ENCODE measurements around the gene TMEM72.
A peak's percentile ranks its signal among the peaks of the same experiment; 100 is the strongest.

TMEM72 gene

DNA sequence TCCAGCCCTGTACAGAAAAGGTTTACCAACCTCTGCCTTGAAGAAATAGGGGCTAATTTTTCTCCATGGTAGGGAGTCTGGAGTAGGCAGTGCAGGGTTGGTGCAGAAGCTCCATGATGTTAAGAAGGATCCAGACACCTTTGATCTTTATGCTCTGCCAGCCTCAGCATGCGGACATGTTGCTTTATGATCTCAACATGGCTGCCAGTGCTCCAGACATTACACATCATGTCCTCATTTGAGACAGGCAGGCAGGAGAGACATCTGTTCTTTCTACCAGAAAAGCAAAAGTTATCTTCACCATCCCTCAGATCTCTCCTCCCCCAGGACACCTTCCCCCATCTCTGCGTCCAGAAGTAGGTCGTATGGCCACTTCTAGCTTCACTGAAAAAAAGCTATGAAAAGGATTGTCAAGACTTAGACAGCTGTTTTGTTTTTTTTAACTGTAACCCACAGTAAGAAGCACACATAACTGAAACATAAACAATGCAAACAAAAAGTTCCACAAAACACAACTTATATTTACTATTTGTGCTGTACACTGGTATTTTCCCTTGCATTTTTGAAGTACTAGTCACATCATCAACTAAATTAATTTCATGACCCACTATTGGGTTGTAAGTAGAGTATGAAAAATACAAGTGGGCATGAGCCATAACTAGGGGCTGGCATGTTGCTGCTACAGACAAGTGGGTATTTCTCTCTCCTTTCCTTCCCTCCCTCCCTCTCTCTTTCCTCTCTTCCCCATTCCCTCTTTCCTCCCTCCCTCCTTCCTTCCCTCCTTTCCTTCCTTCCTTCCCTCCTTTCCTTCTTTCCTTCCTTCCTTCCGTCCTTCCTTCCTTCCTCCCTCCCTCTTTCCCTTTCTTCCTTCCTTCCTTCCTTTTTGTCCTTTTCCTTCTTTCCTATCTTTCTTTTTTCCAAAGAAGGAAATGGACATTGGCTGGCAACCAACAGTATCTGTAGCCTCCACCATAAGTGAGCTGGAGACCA lies 45.9 kb downstream of the TMEM72 start:
- no peak for DNase-seq

DNA sequence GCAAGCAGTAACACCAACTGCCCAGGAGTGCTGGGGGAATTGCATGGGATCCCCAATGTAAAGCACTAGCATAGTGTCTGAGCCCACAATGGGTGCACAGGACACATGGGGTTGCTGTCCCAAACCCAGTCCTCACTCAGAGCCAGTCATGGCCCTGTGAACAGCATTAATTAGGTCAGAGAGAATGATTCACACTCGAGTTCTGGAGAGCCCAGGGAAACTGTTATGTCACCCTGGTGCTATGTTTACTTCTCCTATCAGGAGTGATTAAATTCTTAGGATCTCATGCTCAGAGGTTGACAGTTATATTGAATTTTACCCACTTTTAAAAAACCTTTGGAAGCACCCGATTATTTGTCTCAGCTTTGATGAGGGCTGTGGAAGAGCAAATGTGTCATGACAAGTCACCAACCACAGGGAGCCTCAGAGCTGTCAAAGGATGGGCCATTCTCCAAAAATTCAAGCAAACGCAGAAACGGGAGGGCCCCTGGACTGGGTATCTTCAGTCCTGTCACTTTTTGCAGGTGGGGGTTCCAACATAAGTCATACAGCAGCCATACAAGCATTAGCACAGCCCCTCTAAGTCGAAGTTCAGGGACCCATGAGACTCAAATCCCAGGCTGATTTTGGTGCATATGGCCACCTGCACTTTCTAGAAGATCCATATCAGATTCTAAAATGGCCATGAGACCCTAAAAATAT lies 47.2 kb downstream of the TMEM72 start:
- DNase-seq = no peak

DNA sequence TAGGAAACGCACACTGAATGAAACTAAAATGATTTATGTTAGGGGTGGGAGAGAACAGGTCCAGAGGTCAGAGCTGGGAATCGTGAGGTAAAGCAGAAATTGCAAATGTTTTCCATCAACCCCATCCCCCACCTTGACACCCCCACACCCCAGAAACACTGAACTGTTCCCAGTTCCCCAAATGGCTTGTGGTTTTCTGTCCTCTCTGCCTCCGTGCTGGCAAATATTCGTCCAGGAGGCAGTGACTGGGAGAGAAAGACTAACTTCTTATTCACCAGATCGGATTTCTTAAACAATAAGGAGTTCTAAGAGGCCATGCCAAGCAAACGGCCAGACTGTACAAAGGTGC lies 47.7 kb downstream of the TMEM72 start:
- DNase-seq = no peak

DNA sequence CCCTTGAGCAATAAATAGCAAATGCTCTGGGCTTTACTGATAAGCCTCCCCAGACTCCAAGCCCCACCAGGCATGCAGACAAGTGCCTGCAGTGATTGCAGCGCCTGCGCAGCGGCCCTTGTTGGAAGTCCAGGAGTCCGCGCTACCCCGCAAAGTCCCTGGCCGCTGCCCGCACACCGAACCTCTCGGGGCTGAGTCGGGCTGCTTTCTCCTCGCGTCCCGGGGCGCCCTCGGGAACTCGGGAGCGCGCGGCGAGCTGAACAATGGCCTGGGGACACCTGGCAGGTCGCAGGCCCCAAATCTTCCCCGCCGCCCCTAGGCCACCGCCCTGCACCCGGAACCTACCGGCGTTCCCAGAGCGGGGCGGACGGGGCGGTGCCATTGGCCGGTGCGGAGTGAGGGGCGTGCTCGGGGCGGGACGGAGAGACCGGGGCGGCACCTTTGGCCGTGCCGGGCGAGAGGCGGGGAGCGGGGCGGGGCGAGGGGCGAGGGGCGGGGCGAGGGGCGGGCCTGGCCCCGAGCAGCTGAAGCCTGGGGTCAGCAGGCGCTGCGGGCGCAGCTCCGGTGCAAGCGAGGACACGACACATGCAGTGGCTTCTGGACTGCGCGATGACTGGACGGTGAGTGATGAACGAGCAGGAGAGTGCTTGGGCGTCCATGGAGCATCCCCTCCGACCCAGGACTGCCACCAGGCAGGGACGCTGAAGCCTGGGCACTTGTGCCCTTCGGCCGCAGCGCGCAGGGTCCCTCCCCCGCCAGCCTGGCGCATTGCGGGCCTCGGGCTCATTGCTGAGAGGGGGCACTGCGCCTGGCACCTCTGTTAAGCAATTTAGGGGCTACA lies 48.3 kb downstream of the TMEM72 start, which contains the start of gene RASSF4:
TSS of gene RASSF4 (plus strand) at position 556 of the 841 bp plus-strand sequence. CDS start 10,401 bp downstream, outside the sequence.
- peak; percentile 92 for DNase-seq

DNA sequence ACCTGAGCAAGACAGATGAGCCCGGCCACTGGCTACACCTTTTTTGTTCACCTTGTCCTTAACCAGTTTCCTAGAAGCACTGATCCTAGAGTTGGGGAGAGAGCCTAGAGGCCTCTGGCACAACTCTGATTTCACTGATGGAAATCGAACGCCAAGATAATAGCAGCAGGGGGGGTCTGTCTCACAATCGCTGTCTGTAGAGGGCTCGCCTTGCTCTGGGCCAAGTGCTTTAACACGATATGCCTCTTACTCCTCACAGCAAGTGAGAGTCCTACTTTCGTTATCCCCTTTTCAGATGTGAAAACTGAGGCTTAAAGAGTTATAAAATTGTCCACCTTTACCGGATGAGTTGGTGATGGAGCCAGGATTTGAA lies 48.9 kb downstream of the TMEM72 start:
- no peak for DNase-seq

DNA sequence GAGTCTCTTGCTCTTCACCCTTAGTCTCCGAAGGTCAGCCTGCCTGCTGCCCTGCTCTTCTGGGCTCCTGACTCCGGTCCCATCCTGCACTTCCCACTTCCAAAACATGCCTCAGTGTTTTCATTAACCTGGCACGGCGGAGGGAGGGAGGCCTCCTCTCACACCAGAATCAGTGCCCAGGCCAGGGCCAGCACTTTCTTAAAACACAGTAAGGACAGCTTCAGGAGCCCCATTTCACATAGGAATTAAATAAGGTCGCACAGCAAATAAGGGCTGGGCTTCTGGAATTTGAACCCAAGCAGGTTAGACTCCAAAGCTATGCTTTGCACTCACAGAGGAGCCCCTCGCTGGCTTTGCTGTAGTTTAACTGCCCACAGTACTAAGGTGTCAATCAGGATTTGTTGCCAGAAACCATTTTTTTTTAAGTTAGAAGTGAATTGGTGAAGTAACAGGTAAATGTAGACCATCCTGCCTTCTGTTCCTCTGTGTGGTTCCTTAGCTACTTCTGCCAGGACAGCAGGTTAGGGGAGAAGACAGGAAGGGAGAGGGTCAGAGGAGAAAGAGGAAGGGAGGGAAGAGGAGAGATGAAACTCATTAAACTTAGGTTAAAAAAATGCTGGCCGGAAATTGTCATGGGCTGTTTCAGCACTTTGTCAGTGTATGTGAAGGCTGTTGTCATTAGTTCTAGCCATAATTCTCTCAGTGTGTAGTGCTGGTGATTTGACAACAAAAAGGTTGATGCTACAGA lies 49.5 kb downstream of the TMEM72 start:
- no peak for DNase-seq

DNA sequence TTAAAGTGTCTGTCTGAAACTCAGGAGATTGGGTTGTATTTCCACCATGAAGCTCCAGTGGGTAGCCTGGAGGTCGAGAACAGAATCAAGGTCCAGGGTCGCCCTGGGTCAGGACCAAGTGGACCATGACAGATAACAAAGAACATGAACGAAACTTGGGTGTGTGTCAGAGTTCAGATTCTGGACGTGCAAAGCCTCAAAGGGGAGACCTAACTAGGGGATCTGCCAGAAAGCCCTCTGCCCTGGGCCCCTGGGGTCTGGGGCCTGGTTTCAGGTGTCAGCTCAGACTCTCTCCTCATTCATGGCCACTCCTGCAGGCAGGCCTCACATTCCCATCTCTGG lies 50.1 kb downstream of the TMEM72 start:
- DNase-seq = no peak

DNA sequence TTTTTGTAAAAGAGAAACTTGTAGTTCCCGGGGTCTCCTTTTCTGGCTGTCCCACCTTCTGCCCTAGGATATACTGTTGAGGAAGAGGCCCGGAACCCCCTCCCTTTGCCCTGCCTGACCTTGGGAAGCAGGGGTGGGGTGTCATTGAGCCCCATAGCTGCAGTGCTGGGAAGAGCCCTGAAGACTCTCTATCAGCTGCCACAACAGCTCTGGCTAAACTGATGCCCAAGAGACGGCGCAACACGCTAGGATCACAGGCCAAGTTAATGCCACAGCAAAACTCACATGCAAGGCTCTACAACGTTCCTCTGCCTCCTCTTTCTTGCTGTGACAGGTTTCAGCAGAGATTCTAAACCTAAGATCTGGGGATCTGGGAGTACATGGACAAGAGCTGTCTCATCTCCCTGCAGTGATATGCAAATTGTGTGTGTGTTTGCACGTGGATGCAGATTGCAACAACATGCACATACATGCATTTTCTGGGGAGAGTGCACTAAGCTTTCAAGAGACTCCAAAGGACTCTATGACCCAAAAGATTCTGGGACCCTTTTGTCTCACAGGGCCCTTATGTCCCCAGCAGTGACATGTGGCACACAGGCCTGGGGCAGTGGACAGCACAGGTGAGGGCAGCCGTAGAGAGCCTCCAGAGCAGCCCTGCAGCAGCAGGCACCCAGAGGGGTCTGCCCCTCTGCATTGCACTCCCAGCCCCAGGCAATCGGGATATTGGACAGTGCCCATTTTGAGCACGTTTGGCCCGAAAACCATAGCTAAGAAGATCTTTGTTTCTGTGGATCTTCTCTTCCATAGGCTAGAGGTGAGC lies 51.0 kb downstream of the TMEM72 start:
- no peak for DNase-seq

DNA sequence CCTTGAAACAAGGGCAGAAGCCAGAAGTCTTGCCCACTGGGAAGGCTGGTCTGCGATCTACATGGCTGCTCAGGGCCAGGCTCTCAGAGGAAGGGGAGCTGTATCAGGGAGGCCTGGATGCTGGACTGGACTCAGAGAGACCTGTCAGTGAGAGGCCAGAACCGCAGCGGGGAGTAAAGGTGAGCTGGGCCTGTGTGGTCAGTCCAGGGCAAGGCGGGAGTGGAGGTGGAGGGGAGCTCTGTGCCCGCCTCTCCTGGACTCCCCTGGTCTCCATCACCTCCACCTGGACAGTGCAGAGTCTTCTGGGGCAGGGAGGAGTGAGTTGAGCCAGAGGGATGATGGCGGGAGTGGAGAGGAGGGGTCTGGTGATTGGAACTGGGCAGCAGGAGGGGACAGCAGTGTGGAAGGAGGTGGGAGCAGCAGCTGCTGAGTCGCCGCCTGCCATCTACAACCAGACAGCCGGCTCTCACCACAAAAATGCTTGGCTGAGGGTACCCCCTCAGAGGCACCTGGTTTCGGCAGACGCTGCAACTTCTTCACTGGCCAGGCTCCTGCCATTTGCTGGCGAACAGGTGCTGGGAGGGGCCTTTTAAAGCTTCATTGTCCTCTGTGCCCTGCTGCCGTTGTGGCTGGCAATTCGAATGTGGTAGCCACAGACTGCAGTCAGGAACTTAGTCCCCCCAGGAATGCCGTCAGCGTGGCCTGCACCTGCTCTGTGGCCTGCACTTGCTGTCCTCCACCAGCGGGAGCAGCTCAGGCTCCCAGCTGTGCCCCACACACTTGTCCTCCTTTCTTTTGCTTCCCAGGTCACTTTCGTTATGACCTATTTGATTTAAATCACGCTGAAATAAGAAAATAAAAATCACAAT lies 52.0 kb downstream of the TMEM72 start:
- DNase-seq = no peak

DNA sequence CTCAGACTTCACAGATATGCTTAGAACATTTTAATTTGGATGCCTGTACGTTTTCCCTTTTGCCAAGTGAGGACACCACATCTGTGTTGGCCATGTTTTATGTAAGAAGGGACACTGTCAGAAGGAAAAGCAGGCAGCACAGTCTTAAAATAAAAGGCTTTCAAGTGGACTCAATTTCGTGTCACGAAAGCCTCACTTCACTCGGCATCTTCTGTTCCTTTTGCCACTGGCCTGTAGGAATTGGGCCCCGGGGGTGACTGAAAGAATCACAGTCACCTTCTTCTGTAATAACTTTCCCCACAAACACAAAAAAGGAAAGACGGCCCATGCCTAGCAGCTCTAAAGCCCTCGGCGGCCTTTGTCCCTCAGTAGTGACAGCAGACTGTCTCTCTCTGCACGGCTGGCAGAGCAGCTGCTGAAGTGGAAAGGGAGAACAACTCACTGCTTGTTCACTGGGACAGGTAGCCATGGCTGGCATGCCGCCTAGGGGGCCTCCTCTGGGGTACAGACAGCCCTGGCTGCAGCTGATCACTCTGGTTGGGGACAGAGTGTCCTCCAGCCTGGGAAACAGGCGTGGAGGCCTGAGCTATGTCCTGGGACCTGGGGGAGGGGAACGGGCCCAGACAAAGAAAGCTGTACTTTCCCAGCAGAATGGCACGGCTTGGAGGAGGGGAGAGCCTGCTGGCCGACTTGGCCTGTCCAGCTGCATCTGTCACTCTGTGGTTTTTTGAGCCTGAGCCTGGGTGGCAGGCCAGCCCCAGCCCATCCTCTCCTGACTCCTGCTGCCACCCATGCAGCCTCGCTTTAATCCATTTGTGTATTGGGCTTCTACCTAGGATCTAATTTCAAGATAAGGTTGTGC lies 52.9 kb downstream of the TMEM72 start:
- DNase-seq = no peak

DNA sequence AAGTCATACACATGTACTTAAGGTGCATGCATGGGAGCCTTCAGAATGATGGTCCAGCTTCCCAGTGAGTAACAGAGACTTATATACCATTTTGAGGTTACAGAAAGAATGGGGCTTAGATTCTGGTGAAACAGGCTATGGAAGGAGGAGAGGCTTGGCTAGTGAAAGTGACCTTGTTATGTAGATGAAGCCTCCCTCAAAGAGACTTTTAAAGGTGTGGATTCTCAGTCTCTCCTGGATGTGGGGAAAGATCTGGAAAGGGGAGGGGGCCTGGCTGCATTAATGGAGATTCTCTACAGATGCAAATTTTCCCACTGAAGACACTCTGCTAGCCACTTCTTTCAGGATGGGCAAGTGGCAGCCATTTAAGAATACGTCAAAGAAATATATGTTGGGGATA lies 54.0 kb downstream of the TMEM72 start:
- no peak for DNase-seq

DNA sequence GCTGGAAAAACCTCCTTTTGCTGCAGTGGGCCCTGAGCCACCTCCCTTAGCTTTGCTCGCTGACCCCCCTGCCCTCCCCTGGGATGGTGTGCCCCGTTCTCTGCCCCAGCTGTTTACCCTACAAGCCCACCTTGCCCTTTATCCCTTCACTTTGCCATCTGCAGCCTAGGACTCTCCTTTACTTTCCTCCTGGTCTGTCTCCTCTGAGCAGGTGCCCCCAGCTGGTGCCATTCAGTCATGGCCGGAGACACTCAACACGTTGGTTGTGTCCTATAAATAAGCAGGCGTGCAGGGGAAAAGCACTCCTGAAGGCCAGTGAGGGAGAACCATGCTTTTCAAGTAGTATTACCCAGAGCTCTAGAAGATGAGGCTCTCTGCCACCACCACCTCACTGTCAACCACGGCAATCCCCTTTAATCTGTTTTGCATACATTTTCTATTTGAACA lies 54.5 kb downstream of the TMEM72 start:
- DNase-seq = no peak

DNA sequence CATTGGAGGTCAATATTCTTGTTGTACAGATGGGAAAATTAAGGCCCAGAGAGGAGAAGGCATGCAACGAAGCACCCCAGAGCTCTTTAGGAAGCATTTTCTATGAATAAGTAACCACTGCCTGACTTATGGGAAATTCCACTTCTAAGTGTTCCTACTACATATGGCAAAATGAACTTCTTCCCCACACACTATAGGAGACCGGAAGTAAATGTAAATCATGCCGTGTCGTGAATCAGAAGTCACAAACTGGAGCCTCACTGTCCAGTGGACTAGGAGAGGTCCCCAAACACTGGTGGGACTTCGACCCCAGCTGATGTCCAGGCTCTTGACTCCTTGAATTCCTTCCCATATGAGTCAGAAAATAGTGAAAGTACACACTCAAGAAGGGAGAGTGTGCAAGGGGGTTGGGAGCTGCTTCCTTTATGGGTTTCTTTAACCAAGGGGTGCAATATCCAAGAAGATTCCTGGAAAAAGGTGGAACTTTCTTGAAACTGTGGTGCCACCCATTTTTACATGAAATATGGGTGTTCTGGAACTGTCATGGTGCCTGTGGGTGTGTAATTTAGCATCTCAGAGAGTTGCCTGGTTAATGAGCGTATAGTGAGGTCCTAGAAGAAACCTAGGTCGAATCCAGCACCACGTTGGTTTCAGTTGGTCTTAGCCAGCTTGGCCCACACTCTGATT lies 55.1 kb downstream of the TMEM72 start:
- no peak for DNase-seq

DNA sequence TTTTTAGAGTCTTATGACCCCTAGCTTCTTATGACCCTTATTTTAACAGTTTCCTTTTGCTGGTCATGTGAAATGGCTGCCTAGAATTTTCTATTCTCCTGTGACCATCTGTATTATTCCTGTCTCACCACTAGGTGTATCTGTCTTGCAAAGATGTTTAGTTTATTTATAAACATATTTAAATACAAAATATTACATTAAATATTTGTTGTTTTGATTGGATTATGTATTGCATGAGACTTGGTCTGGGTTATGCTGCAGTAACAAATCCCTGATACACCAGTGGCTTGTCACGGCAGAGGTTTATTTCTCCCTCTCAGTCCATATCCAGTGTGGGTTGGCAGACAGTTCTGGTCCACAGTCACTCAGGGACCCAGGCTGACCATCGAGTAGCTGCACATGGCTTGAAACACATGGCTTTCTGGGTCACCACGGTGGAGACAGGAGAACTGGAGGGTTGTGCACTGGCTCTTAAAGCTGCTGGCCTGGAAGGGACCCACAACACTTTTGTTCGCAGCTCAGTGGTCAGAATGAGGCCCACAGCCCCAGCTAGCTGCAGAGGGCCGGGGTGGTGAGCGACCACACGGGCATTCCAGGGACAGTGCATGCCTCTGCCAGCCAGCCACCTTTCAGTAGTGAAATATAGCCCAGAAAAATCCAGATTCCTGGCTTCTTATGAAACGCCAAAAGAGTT lies 55.8 kb downstream of the TMEM72 start:
- DNase-seq = no peak

DNA sequence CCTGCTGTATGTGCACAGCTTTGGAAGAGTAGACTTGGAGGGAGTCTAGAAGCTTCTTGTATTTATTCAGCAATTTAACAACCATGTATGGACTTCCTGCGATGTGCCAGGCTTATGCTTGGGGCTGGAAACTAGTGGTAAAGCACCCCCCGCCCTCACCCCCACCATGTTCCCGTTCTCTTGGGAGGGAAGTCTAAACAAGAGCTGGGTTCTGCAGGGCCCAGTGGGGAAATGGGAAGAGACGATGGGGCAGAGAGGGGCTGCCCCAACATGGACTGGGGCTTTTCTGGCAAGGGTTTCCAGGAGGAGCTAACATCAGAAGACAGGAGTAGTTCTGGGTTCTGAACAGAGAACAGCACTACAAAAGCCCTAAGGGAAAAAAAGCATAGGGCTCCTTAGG lies 56.5 kb downstream of the TMEM72 start:
- DNase-seq = no peak

DNA sequence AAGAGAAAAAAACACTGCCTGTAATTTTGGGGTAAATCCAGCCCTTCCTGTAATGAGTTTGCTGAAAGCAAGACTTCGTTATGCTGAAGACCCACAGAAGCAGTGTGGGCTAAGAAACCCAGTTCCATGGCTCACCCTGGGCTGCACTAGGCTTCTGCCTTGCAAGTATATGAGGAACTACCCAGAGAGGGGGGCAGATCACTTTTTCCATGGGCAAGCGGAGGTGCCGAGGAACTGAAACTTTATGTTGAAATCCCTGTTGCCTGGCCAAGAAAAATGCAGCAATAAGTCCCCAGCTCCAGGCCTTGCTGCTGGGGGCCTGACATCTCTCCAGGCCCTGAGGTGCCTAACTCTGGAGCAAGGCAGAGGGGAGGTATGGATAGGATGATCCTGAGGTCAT lies 57.0 kb downstream of the TMEM72 start:
- DNase-seq = no peak

DNA sequence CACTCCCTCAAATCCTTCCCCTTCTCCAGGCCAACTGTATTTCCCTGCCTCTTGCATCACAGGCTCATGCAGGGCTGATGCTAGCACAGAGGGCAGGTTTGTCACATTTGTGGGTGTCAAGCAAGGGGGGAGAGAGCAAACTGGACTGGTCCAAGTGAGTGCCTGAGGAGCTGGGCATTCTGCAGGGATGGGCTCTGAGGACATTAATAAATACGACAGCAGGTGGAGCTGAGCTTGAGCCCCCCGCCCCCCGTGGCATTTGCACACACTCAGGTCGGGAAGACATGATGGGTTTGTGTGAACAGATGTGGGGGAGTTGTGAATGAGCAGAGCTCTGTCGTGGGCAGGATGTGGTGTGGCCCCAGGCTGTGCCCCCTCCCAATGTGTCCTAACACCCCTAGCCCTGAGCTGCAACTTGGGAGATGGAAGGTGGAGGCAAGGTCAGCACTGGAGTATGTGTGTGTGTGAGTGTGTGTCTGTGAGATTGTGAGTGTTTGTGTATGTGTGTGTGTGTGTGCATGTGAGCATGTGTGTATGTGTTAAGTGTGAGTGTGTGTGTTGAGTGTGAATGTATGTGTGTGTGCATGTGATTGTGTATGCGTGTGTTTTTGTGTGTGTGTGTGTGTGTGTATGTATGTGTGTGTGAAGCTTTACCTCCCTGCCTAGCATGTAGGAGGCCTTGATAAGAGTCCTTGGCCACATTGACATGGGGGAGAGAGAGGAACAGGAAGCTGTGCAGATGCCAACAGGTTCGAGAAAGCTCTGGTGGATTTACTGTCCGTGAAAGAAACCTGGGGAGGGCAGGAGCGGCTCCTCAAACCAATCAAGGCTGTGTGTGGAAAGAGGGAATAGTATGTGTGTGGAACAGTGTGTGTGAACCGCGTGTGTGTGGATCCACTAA lies 57.6 kb downstream of the TMEM72 start:
- DNase-seq = peak; percentile 42

All from CD4-positive, alpha-beta T cell treated with Interleukin-12 subunit alpha and Interleukin-12 subunit beta, for 1 hour (primary cell).